ENCODE data around the gene PPP3CA.
"Not testable (repeated sequence)": the region's sequence is repeated elsewhere in the genome, so short reads cannot be mapped to it uniquely, and the experiment has no call there.

DNA sequence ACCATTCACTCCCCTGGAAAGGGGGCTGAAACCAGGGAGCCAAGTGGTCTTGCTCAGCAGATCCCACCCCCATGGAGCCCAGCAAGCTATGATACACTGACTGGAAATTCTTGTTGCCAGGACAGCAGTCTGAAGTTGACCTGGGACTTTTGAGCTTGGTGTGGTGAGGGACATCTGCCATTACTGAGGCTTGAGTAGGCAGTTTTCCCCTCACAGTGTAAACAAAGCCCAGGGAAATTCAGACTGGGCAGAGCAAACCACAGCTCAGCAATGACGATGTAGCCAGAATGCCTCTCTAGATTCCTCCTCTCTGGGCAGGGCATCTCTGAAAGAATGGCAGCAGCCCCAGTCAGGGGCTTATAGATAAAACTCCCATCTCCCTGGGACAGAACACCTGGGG, 218.4 kb downstream of the PPP3CA start:
- TF ChIP-seq, protein P1, sequence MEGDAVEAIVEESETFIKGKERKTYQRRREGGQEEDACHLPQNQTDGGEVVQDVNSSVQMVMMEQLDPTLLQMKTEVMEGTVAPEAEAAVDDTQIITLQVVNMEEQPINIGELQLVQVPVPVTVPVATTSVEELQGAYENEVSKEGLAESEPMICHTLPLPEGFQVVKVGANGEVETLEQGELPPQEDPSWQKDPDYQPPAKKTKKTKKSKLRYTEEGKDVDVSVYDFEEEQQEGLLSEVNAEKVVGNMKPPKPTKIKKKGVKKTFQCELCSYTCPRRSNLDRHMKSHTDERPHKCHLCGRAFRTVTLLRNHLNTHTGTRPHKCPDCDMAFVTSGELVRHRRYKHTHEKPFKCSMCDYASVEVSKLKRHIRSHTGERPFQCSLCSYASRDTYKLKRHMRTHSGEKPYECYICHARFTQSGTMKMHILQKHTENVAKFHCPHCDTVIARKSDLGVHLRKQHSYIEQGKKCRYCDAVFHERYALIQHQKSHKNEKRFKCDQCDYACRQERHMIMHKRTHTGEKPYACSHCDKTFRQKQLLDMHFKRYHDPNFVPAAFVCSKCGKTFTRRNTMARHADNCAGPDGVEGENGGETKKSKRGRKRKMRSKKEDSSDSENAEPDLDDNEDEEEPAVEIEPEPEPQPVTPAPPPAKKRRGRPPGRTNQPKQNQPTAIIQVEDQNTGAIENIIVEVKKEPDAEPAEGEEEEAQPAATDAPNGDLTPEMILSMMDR (IDR thresholded peaks at IDR 0.05) = not testable (repeated sequence)
- TF ChIP-seq POLR2A, POLR2AphosphoS5 (IDR thresholded peaks at IDR 0.05): not testable (repeated sequence)
